H1 (cell line): Measurements from ENCODE around the gene SIGLEC7. TPM values are rescaled to one million over a fixed set of nuclear protein-coding genes. Genes with fewer than 3 reads are reported as not detected.

Experiments used
- CTCF ChIA-PET: fragments of 300-600 bp; sonication (Branson Sonifier 250); formaldehyde crosslinking; loops from one replicate; lab custom pipeline; 2021; ENCODE audit not compliant: partially characterized antibody; lab: Charles Lee
- POLR2A ChIA-PET: fragments of 300-600 bp; sonication (Branson Sonifier 250); formaldehyde crosslinking; loops from one replicate; lab custom pipeline; 2021; ENCODE audit warnings: inconsistent platforms; ENCODE audit not compliant: partially characterized antibody; lab: Charles Lee
- DNase-seq, 2 experiments: peaks; one replicate each; pipeline versions ENCODE4 v3.0.0 to v3.0.0-alpha.2; 2010 to 2022; ENCODE audit warnings: low spot score in 2 of 2, low read depth in 1 of 2, mixed read lengths in 1 of 2
- FAIRE-seq: peaks from 2 replicates; lab custom pipeline; 2011; peaks lifted over from hg19 to GRCh38; lab: Jason Lieb, UNC
- H2AFZ ChIP-seq: 2 replicates; pipeline ENCODE4 v1.8.1; 2012; ENCODE audit warnings: low read length, inconsistent platforms
- H2AK5ac ChIP-seq: 2 replicates; pipeline ENCODE4 v1.6.1; 2013; ENCODE audit warnings: low read depth, low read length
- H2BK120ac ChIP-seq: replicated peaks from 2 replicates; pipeline ENCODE3; 2013; ENCODE audit warnings: low read depth, low read length, inconsistent platforms
- H2BK12ac ChIP-seq: 2 replicates; pipeline ENCODE4 v1.6.1; 2013; ENCODE audit warnings: low read depth, low read length
- H2BK15ac ChIP-seq: 2 replicates; pipeline ENCODE4 v1.6.1; 2013; ENCODE audit warnings: low read length
- H2BK20ac ChIP-seq: 2 replicates; pipeline ENCODE4 v1.6.1; 2013; ENCODE audit warnings: low read length
- H2BK5ac ChIP-seq: 2 replicates; pipeline ENCODE4 v1.6.1; 2013; ENCODE audit warnings: low read depth, low read length
- H3K14ac ChIP-seq: 2 replicates; pipeline ENCODE4 v1.6.1; 2013; ENCODE audit warnings: inconsistent platforms; ENCODE audit not compliant: insufficient read length
- H3K18ac ChIP-seq: 2 replicates; pipeline ENCODE4 v1.6.1; 2013; ENCODE audit warnings: low read length; ENCODE audit errors: extremely low read depth
- H3K23ac ChIP-seq: 2 replicates; pipeline ENCODE4 v1.6.1; 2013; ENCODE audit warnings: inconsistent platforms; ENCODE audit not compliant: insufficient read length
- H3K23me2 ChIP-seq: 2 replicates; pipeline ENCODE4 v1.6.1; 2013; ENCODE audit warnings: low read depth, low read length
- H3K27ac ChIP-seq: 2 replicates; pipeline ENCODE4 v1.6.1; 2011; ENCODE audit warnings: low read depth, low read length, inconsistent platforms
- H3K27me3 ChIP-seq, 4 experiments: replicated peaks in 1 of 4; 1 replicate in 1 of 4; 2 replicates in 3 of 4; pipeline versions ENCODE4 v1.6.1 to v1.8.1; 2011 to 2013; ENCODE audit warnings: low read length in 3 of 4, mild to moderate bottlenecking in 3 of 4, inconsistent platforms in 2 of 4, mixed read lengths in 2 of 4, moderate library complexity in 1 of 4; ENCODE audit not compliant: control insufficient read depth in 3 of 4, insufficient read depth in 3 of 4; ENCODE audit errors: extremely low read depth in 1 of 4
- H3K36me3 ChIP-seq, 4 experiments: 2 replicates each; pipeline versions ENCODE4 v1.6.1 to v1.8.1; 2011 to 2013; ENCODE audit warnings: mild to moderate bottlenecking in 4 of 4, low read length in 3 of 4, moderate library complexity in 2 of 4, control low read depth in 1 of 4, inconsistent platforms in 1 of 4; ENCODE audit not compliant: insufficient read depth in 4 of 4, control insufficient read depth in 2 of 4
- H3K4ac ChIP-seq: replicated peaks from 2 replicates; pipeline ENCODE3; 2013; ENCODE audit warnings: low read length, low read depth, mixed read lengths, inconsistent platforms; ENCODE audit not compliant: insufficient read length
- H3K4me1 ChIP-seq, 4 experiments: replicated peaks in 1 of 4; 1 replicate in 1 of 4; 2 replicates in 3 of 4; pipeline versions ENCODE4 v1.6.1 to v1.8.1; 2011 to 2013; ENCODE audit warnings: low read length in 3 of 4, inconsistent platforms in 2 of 4, mixed read lengths in 1 of 4; ENCODE audit not compliant: insufficient read depth in 4 of 4, control insufficient read depth in 3 of 4
- H3K4me2 ChIP-seq, 2 experiments: 2 replicates each; pipeline versions ENCODE4 v1.6.1 to v1.8.1; 2011 to 2013; ENCODE audit warnings: low read depth in 2 of 2, low read length in 2 of 2, control low read depth in 1 of 2, inconsistent platforms in 1 of 2, mild to moderate bottlenecking in 1 of 2; ENCODE audit not compliant: insufficient read depth in 1 of 2
- H3K4me3 ChIP-seq, 4 experiments: fragments of 200-600, 300-600 bp in 1 of 4; sonication (generic), shearing (Covaris generic), sonication (Bioruptor Twin) in 1 of 4; 2 replicates each; pipeline versions ENCODE4 v1.5.1 to v1.8.1; 2011 to 2016; ENCODE audit warnings: low read length in 4 of 4, low read depth in 3 of 4, control low read depth in 2 of 4, inconsistent platforms in 2 of 4, mild to moderate bottlenecking in 2 of 4, mixed read lengths in 1 of 4, moderate library complexity in 1 of 4; ENCODE audit not compliant: insufficient read depth in 2 of 4; ENCODE audit errors: extremely low read depth in 1 of 4
- H3K56ac ChIP-seq: replicated peaks from 2 replicates; pipeline ENCODE3; 2013; ENCODE audit warnings: low read depth, mild to moderate bottlenecking, mixed read lengths, low read length, inconsistent platforms; ENCODE audit not compliant: insufficient read length
- H3K79me1 ChIP-seq: 2 replicates; pipeline ENCODE4 v1.6.1; 2013; ENCODE audit warnings: low read depth, low read length, control low read depth
- H3K79me2 ChIP-seq, 2 experiments: 2 replicates each; pipeline versions ENCODE4 v1.6.1 to v1.8.1; 2012 to 2013; ENCODE audit warnings: low read length in 2 of 2, mild to moderate bottlenecking in 2 of 2, inconsistent platforms in 1 of 2; ENCODE audit not compliant: insufficient read depth in 2 of 2, control insufficient read depth in 1 of 2
- H3K9ac ChIP-seq, 4 experiments: replicated peaks in 1 of 4; 1 replicate in 1 of 4; 2 replicates in 3 of 4; pipeline versions ENCODE4 v1.6.1 to v1.8.1; 2011 to 2013; ENCODE audit warnings: low read depth in 3 of 4, low read length in 3 of 4, control low read depth in 2 of 4, mild to moderate bottlenecking in 2 of 4, moderate library complexity in 2 of 4, inconsistent platforms in 1 of 4; ENCODE audit errors: extremely low read depth in 1 of 4
- H3K9me3 ChIP-seq, 2 experiments: 2 replicates each; pipeline versions ENCODE4 v1.6.1 to v1.8.1; 2012 to 2013; ENCODE audit warnings: mild to moderate bottlenecking in 2 of 2, moderate library complexity in 2 of 2, control low read depth in 1 of 2, inconsistent platforms in 1 of 2, low read depth in 1 of 2, low read length in 1 of 2, mixed read lengths in 1 of 2; ENCODE audit not compliant: insufficient read depth in 2 of 2
- H4K20me1 ChIP-seq, 2 experiments: replicated peaks in 1 of 2; 2 replicates each; pipeline versions ENCODE3 to v1.8.1; 2011 to 2013; ENCODE audit warnings: inconsistent platforms in 2 of 2, low read length in 2 of 2, mild to moderate bottlenecking in 1 of 2; ENCODE audit not compliant: insufficient read depth in 2 of 2, control insufficient read depth in 1 of 2
- H4K5ac ChIP-seq: 2 replicates; pipeline ENCODE4 v1.6.1; 2013; ENCODE audit warnings: low read length, low read depth, mixed read lengths, inconsistent platforms; ENCODE audit not compliant: insufficient read length
- H4K8ac ChIP-seq: 2 replicates; pipeline ENCODE4 v1.8.0; 2013; ENCODE audit warnings: mild to moderate bottlenecking, moderate library complexity, low read length, inconsistent platforms; ENCODE audit not compliant: insufficient read depth; ENCODE audit errors: extremely low read depth
- H4K91ac ChIP-seq: replicated peaks from 2 replicates; pipeline ENCODE3; 2013; ENCODE audit warnings: low read length, mixed read lengths, inconsistent platforms; ENCODE audit not compliant: insufficient read length
- HDAC6 ChIP-seq: IDR thresholded peaks from one replicate; pipeline ENCODE4 v1.7.1; 2012; ENCODE audit warnings: low read depth, mild to moderate bottlenecking, inconsistent platforms, low read length, moderate library complexity
- JUND ChIP-seq: IDR thresholded peaks from 2 replicates; pipeline ENCODE4 v1.6.1; 2011; ENCODE audit warnings: mild to moderate bottlenecking, improper control_type of control experiment, low read length
- SIX5 ChIP-seq: IDR thresholded peaks from 2 replicates; pipeline ENCODE4 v1.6.1; 2011; ENCODE audit warnings: mild to moderate bottlenecking, low read depth, low read length
- SP1 ChIP-seq: IDR thresholded peaks from 2 replicates; pipeline ENCODE4 v1.6.1; 2011; ENCODE audit warnings: low read depth, low read length
- SP2 ChIP-seq: IDR thresholded peaks from 2 replicates; pipeline ENCODE4 v1.6.1; 2012; ENCODE audit warnings: mild to moderate bottlenecking, low read length, inconsistent platforms
- SUZ12 ChIP-seq: fragments of 200-600 bp; sonication (generic); IDR thresholded peaks from 2 replicates; pipeline ENCODE4 v1.6.1; 2012; ENCODE audit warnings: mild to moderate bottlenecking, inconsistent platforms, low read length, moderate library complexity, mixed read lengths
- USF2 ChIP-seq: IDR thresholded peaks from 2 replicates; pipeline ENCODE4 v1.6.1; 2011; ENCODE audit warnings: low read length, improper control_type of control experiment
- WGBS, 2 experiments: shearing (Covaris generic) in 1 of 2; methylation state at CpG; one replicate each; pipeline versions ENCODE4 v1.1.6 to v1.1.7; 2013 to 2015; ENCODE audit warnings: low lambda C conversion rate in 2 of 2, mixed read lengths in 2 of 2, inconsistent platforms in 1 of 2, low coverage in 1 of 2, missing lambda C conversion rate in 1 of 2; ENCODE audit not compliant: insufficient replicate concordance in 2 of 2, insufficient coverage in 1 of 2, insufficient read length in 1 of 2; ENCODE audit errors: extremely low coverage in 1 of 2, missing lambda C conversion rate in 1 of 2; 5-methylcytosine and 5-hydroxymethylcytosine counted together
- polyA plus RNA-seq, 7 experiments: library from polyadenylated mRNA; depleted of rRNA in 3 of 7; stranded (reverse) in 5 of 7; unstranded in 2 of 7; fragments of >200 nt in 5 of 7; fragments of 200-250 nt in 2 of 7; gene quantifications; 1 replicate in 5 of 7; 2 replicates in 1 of 7; 4 replicates in 1 of 7; pipeline versions ENCODE4 v1.2.1 to v1.2.3, GENCODE V29; 2011 to 2013; ENCODE audit warnings: missing spikeins in 2 of 7, mixed read lengths in 2 of 7
- total RNA-seq: library from RNA; stranded (reverse); fragmentation: NEBNext Ultra II Directional; extraction: Animal tissue kit (Norgen Biotek cat#: 25700); gene quantifications from 2 replicates; pipeline ENCODE4 v1.2.1, GENCODE V29; 2021

SIGLEC7 gene
- total and polyA plus RNA-seq, 2 of the 8 experiments (the other 6 are each of a cell fraction or from before 2014, with no cell fraction given) = not detected

- H3K36me3 ChIP-seq = no peaks in the 10 kb centered on the region
- no peak overlapping the region for H3K27ac ChIP-seq
- no peaks in the 10 kb centered on the region for H3K79me2 ChIP-seq
- DNase-seq (no peak), FAIRE-seq (no peak)
- H3K23me2 ChIP-seq = no peaks in the 10 kb centered on the region; the same call in 1 of the 2 replicates
- no peak overlapping the region for H3K4me2 ChIP-seq
- H3K56ac ChIP-seq = no peak overlapping the region
- no peak overlapping the region for H3K4me3 ChIP-seq
- H3K9ac ChIP-seq = no peak overlapping the region
- no peak overlapping the region for H3K14ac ChIP-seq
- H2BK15ac ChIP-seq = no peak overlapping the region
- H4K91ac ChIP-seq = no peak overlapping the region
- H2AK5ac ChIP-seq = no peak overlapping the region
- no peaks in the 10 kb centered on the region for H3K4me1 ChIP-seq
- ChIA-PET POLR2A (interaction anchor here (1.7 kb wide), 1 partner anchor 10 kb away, joined by 4 read pairs; no protein-coding TSS in a partner anchor), CTCF (interaction anchor here (0.9 kb wide), 1 partner anchor 16 kb away, joined by 3 read pairs; no protein-coding TSS in a partner anchor)
- H3K4ac ChIP-seq = no peak overlapping the region
- H2BK120ac ChIP-seq = no peak overlapping the region
- no peak overlapping the region for H2BK12ac ChIP-seq
- H3K79me1 ChIP-seq = no peaks in the 10 kb centered on the region
- no peak overlapping the region for H2AFZ ChIP-seq
- no peak overlapping the region for H2BK5ac ChIP-seq
- H2BK20ac ChIP-seq = no peak overlapping the region
- no peaks in the 10 kb centered on the region for H3K9me3 ChIP-seq
- H4K8ac ChIP-seq = no peak overlapping the region
- H4K20me1 ChIP-seq = no peaks in the 10 kb centered on the region
- no peaks in the 10 kb centered on the region; a peak in 1 of 7 replicates for H3K27me3 ChIP-seq
- no peak overlapping the region for H4K5ac ChIP-seq
- 84% methylated on average over 7 of the region's 7 CpGs; no CpG with 5 or more reads in 1 of the 2 experiments for WGBS, 2 experiments
- no peak overlapping the region for H3K18ac ChIP-seq
- H3K23ac ChIP-seq = no peak overlapping the region
- TF ChIP-seq SIX5 = no peak
- no peak for TF ChIP-seq USF2
- no peak for TF ChIP-seq SP2
- TF ChIP-seq SP1 = no peak
- TF ChIP-seq SUZ12 = no peak
- no peak for TF ChIP-seq JUND
- TF ChIP-seq HDAC6 = no peak
Observed at GRCh38 chr19:51128227-51128626, 13.9 kb upstream of the SIGLEC7 start.
